Activated CD8-positive, alpha-beta memory T cell treated with anti-CD3 and anti-CD28 coated beads, Interleukin-2, amount 50 U/mL, for 1 hour (primary cell): Measurements from ENCODE around the gene ZNF462.
"Not testable (repeated sequence)": the region's sequence is repeated elsewhere in the genome, so short reads cannot be mapped to it uniquely, and the experiment has no call there.

Experiments used
- DNase-seq: peaks from one replicate; pipeline ENCODE4 v3.0.0-alpha.2; 2020; ENCODE audit errors: extremely low read depth

The ZNF462 gene

DNA sequence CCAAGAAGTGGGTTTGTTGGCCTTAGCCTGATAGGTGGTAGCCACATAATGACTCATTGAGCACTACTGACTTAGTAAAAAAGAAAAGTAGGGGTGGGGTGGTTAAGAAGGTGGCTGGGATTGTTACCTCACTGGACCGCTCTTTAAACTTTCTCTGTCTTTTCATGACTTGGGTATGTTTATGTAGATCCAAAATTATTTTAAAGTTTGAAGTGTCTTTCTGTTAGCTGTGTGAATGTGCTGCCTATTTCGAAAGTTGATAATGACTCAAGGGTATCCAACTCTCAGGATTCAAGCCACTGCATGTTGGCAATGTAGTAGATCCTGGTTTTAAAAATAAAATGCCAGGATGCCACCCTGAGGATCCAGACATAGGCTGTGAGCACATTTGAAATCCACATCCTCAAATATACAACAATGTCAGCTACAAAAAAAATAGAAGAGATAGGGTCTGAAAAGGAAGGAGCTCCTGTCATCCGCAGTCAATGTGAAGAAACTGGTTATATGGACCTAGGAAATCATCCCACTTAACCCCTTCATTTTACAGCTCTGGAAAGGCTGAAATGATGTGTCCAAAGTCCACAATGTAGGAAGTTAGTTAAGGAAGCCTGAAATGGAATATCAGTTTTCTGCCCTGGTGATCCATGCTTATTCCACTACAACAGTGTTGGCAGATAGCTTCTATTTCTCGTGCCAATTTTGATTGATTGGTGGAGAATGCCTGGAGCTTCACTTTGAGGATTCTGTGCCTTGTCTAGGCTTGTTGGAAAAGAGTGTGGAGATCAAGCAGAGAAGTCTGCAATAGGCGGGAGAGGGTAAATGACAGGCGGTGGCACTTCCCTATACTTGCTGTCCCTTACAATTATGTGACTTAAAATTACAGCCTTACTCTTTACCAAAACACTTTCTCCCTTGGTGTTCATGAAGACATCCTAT lies 23.4 kb downstream of the ZNF462 start:
- no peak for DNase-seq

DNA sequence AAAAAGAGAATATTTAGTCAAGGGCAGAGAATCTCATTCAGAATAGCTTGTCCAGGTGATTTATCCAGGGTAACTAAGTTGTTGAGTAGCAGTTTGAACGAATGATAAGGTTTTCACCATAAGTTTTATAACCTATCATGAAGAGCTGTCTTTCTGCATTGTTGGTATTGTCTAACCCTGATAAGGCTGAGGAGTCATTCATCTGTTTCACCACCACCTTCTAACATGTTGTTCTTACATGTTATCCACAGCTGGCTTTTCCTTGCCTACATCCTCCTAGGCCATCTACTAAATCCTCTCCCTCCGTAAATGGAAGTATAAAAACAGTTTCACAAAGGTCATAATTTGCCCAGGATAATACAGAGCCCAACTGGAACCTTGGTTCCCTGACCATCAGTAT lies 24.1 kb downstream of the ZNF462 start:
- no peak for DNase-seq

DNA sequence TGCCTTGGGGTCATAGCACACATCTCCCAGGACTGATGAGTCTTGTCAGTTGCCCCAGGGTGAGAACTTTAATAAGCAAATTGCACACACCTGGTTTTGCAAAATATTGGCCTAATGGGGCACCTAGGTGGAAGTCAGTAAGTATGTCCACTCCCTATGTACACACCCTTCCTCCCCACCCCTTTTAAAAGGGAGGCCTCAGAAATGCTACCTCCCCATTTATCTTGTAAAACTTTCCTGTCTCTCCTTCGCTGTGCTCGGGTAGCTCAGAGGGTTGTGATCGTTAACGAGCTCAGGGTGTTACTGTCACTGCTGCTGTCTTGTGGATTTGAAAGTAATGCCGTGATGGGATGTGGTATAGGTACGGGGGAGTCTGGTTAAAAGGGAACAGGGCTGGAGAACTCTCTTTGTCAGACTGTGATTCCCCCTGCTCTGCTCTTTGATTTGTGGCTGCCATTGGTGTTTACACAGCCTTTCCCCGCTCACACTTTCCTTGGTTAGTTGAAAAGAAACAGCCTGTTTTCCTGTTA lies 26.2 kb downstream of the ZNF462 start:
- no peak for DNase-seq

DNA sequence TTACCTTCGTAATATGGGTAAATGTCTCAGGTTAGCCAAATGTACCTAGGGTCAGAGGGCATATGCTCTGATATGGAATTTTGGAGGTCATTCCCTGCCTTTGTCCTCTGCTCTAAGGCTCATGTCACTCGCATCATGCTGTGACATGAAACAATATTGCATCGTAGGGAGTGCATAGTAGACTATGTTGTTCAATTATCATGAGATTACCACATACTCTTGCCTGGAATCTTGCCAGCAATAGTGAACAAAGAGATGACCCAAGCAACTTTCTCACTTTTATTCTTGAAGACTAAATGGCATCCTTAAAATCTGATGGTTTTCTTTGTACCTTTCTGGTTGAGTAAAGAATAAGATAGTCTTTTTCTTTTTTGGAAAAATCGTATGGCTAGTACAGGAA lies 27.6 kb downstream of the ZNF462 start:
- DNase-seq = no peak

DNA sequence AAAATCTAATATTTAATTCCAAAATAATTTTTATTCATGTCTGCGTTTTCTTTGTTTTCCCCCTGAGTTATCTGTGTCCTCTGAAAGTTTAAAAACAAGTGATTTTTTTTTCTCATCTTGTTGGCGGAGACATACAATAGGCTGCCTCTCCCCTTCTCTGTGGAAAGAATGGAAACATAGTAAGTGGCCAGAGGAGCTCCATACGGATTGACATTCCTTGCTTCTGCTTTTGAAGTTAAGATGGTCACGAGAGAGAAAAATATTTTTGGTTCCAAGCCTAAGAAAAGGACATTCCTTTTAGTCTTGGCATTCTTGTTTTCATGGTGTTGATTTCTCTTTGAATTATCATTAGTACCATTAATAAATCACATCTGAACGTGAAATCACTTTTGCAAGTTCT lies 28.3 kb downstream of the ZNF462 start:
- DNase-seq = no peak

DNA sequence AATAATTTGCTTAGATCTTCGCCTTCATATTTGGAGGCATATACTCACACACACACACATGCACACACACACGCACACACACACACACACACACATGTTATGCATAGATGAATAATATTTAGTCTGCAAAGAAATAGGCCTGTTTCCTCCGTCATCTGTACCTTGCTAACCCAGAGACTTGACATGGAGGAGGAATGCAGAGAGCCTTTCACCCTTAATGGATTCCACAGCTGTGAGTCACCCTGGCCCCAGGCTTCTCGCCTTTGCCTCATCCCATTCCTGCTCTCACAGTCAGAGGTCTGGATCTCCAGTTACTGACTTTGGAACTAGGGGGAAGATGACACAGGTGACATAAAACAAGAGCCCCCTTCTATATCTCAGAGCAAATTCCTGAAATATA lies 29.7 kb downstream of the ZNF462 start:
- no peak for DNase-seq

DNA sequence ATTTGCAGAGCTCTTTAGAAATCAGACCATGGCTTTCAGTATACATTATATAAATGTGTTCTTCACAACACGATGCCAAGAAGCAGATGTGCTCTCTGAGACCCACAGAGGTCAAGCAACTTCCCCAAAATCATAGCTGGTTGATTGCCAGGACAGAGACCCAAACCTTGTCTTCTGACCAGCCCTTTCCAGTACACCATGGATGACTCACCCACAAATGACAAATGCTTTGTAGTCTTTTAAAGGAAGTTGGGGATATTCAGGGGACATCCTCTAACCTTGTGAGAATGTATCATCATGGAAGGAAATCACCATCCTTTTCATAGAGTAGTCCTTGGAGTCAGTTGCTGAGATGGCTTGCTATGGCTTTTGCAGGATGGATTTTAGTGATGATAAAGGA lies 30.1 kb downstream of the ZNF462 start:
- no peak for DNase-seq

DNA sequence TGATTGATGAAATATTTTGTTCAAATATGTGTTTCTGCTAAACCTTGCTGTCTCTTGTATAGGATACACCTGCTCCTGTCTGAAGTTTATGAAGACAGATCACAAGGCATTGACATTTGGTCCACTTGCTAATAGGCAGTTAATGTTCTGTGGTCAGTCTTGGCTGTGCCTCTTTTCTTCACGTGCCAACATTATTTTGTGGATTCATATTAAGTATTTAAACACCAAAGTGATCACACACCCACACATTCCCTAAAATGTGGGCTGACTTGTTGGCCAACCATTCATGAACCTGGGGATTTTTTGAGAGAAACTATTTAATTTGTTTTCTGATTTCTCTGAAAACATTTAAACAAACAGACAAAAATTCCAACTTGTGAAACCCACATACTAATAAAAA lies 33.7 kb downstream of the ZNF462 start:
- no peak for DNase-seq

DNA sequence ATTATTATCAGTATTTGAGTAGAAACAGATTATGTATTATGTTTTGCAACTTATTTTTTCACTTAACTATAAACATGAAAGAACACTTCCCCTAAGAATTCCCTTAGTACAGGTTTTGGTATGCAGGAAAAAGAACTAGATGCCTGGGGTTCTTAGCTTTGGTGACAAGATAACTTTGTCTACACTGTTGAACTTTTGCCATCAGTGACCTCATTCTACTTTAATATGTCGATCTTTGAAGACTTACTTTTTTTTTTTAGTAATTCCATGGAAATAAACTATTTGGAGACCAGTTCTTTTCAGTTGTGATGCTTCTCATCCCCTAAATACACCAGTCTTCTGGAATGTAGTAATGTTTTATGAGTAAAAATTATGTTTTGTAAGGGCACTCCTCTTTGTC lies 34.3 kb downstream of the ZNF462 start:
- no peak for DNase-seq

DNA sequence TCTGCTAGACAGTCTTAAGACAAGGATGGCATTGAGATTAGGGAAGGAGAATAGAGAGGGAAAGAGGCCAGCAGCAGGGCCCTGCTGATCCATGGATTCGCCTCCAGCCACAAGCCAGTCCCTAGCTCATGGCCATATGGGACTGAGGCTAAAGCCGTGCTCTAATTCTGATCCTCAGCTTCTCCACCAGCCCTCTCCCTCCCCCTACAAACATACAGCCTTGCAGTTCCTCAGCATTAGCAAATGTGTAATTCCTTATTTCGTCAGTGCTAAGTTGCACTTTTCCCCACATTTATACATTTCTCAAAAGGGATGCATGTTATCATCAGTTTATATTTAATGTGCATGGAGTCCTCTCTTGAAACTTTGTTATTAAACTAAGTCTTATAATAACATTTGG lies 34.8 kb downstream of the ZNF462 start:
- DNase-seq = no peak

DNA sequence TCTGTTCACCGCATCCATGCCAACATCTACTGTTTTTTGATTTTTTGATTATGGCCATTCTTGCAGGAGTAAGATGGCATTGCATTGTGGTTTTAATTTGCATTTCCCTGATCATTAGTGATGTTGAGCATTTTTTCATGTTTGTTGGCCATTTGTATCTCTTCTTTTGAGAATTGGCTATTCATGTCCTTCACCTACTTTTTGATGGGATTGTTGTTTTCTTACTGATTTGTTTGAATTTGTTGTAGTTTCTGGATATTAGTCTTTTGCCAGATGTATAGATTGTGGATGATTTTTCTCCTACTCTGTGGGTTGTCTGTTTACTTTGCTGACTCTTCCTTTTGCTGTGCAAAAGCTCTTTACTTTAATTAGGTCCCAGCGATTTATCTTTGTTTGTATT lies 37.6 kb downstream of the ZNF462 start:
- not testable (repeated sequence) for DNase-seq

DNA sequence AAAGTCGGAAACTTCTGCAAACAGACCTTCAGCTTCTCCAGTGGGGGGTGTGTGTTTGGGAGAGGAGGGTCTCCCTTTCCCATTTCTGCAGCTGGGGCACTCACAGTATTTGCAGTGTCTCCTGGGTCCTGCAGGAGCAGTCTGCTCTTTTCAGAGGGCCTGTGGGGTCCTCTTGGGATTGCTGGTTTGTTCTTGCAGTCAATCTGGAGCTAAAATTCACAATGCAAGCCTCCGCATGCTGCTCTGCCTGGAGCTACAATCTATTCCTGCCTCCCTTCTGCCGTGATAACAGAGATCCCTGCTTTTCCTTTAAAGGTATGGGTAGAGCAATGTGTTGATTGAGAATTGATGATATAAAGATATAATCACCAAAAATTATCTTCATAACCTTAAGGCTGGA lies 43.2 kb downstream of the ZNF462 start:
- no peak for DNase-seq

DNA sequence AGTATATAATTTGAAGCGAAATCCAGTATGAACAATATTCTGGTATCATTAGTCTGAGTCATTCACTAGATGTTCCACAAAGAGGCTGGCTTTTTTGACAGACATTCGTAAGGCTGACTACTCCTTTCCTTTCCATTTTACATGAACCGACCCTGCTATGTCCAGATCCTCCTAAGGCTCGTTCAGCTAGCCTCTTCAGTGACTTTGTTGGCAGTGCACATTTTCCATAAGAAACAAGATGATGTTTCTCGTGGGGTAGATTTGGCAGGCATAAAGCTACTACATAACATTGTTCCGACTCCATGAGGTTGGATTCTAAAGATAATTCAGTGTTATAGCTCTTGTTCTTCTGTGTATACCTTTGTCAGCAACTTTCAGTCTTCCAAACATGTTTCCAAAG lies 49.0 kb downstream of the ZNF462 start:
- DNase-seq = no peak

DNA sequence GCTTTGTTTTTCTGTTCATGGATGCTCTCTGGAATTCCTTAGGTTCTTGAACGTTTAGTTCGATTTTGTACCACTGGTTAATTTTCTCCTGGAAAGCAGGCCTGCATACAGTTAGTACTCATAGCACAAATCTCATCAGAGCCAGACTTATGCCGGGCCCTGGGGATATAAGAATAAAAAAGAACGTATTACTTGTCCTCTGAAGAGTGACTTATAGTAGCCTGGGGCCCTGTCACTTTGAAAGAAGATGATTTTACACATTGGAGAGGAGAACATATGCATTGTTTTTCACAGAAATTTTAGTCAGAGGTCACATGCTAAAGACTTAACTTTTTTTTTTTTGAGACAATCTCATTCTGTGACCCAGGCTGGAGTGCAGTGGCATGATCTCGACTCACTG lies 50.3 kb downstream of the ZNF462 start:
- no peak for DNase-seq

DNA sequence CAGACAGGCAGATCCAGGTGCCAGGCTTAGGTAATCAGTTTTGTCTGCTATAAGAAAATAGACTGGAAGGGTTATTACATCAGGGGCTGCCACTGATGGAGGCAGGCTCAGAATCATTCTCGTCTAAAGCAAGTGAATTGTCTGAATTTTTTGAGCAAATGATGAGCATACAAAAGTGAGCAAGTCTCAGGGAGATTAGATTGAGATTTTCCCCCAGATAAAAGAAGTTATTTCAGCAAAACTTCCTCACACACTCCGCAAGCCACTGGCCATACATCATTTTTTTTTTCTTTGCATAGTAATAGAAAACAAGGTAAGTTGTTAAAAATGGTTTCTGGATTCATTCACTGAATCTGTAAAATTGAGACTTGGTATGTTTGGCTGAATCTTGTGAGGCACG lies 52.9 kb downstream of the ZNF462 start:
- DNase-seq = no peak

DNA sequence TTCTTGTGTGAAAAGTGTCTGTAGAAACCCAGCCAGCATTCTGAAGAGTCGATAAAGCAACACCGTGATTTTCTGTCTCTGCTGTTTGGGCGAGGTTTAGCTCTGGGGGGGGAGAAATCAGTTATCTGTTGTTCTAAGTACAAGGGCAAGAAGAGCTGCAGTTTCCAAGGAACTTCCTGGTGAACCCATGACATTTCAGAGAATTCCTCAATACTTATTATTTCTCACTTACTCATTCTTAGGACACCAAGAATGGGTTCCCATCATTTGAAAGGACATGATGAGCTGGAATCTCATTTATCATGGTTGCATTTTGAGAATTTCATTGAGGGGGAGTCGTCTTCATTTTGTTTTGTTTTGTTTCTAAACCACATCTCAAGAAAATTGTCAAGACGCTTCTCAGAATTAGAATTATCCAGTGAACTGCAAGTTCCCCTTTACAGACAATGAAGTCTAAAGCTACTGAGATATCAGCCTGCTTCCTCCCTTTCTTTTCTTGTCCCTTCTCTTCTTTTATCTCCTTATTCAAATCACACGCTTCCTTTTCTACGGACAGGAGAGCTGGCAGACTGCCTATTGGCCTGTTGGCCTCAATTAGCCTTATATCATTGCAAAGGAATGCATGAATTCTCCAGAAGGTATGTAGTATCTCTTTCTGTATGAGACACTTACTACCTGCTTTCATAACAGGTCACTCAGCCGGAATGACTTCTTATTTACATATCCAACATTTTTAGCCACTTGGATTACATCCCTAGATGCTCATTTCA lies 53.7 kb downstream of the ZNF462 start:
- DNase-seq = no peak

DNA sequence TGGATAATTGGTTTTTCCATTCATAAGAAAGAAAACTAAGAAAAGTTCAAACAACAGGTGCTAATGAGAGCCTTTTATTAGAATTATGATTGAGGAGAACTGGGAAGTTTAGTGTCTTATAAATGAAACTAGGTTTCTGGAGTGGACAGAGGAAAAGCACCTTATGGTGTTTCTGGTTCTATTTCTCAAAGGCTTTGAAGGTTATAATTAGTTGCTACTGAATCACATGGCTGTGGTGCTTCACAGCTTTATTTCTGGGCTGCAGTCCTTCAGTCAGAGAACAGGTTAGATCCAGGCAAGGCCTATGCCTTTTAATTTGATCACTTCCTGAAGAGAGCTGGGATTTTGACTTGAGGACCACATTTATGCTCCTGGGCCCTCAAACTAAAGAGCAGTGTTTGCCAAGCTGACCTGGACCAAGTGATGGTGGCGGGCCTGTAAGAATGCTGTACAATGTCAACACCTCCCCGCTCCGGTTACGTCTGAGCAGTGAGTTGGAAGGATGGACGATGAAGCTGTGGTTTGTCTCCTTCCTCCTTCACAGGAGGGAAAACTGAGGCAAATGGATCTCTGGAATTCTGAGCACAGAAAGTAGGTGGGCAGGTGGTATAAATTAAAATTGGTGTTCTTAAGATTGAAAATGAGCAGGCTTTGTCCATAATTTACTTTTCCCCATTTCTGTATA lies 56.0 kb downstream of the ZNF462 start:
- DNase-seq = no peak

DNA sequence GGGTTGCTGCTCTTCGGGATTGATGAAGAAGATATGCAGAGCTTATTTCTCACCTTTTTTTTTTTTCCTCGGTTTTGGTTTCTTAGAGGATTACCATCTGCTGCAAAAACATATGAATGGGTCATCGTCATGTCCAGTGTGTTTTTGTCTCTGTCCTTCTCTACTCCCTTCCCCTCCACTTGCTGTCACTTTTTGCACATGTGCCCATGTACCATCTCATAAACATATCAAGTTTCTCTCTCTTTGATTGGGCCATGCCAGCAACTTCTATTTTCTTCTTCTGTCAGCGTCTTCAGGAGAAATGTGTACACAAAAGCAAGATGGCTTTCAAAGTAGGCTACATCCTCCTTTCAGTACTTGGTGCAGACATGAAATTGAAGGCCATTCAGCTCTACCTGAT lies 57.1 kb downstream of the ZNF462 start:
- DNase-seq = no peak

DNA sequence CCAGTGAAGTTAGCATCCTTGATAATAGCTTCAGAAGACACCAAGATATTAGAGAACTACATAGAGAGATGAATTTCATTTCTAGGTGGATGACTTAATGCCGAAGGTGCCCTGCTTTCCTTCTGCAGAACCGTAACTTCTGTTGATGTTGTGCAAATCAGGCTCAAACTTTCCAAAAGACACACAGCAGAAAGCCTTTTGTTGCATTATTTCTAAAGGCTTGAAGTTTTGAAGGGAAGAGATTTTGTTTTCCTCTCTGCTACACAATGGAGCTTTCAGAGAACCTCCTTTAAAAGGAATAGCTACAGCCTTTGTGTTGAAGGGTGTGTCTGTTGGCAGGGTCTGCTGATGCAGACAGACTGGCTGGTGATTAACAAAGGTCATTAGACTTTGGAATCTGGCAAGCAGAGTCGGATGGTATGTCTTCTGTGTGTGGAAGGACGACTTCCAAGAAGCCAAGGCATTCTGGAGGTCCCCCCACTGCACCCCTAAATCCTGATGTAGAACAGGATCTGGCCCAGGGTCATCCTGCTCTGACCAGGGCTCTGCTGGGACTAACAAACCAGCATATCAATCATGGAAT lies 57.8 kb downstream of the ZNF462 start:
- DNase-seq = no peak

DNA sequence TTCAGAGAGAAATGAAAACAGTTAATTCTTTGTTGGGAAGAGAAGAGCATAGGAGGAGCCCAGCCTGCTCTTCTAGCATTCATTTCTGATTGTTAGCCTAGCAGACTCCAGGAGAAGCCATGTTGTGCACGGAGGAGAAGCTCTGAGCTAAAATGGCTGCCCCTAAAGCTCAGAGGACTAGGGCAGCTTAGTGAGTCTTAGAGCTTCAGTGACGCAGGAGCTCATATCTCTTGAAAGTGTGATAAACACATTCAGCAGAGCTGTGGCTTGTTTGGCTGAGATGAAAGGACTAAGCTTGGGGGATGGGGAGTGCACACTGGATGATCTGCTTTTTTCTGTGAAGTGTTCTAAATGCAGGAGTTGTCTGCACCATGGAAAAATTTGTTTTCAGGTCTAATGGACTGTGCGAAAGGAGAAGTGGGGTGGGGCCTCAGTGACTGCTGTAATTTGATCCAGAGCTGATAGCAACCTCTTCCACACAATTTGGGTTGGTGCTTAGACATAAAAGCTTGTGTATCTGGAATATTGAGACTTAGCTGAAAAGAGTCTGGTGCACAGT lies 58.5 kb downstream of the ZNF462 start:
- no peak for DNase-seq

DNA sequence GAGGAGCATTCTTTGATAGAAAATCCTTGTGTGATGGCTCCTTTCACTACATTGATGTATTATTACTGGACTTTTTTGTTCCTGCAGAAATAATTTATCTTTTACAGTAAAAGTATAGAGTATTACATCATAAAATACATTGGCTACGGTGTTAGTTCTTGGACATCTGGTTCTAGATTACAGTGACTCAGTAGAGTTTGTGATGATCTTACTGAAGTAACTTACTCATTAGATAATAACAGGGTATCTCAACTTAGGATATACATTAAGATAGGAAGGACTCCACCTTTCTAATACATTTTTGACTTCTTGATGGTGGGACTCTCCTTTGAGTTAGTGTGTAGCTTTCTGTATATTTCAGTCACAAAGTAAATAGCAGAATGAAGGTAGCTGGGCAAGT lies 59.1 kb downstream of the ZNF462 start:
- no peak for DNase-seq

DNA sequence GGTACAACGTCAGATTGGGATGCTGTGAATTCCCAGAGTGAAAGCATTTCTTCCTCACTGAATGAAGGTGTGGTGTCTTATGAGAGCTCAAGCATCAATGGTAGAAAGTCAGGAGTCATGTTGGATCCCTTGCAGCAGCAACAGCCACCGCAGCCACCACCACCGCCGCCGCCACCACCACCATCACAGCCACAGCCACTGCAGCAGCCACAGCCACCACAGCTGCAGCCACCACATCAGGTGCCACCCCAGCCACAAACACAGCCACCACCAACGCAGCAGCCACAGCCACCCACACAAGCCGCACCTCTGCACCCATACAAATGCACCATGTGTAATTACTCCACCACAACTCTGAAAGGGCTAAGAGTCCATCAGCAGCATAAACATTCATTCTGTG lies 62.4 kb downstream of the ZNF462 start:
- no peak for DNase-seq
